ENCODE results near the gene LYL1. TPM values are rescaled to one million over a fixed set of nuclear protein-coding genes. Genes with fewer than 3 reads are reported as not detected.

Gene LYL1
- total and polyA plus RNA-seq, 8 donors = 5.3 to 32.9 (median 9.9) TPM

GRCh38 chr19:13133241-13133870 is 30.7 kb upstream of the LYL1 start:
- ATAC-seq (no peak), DNase-seq (no peak)
- TF ChIP-seq, protein P1, sequence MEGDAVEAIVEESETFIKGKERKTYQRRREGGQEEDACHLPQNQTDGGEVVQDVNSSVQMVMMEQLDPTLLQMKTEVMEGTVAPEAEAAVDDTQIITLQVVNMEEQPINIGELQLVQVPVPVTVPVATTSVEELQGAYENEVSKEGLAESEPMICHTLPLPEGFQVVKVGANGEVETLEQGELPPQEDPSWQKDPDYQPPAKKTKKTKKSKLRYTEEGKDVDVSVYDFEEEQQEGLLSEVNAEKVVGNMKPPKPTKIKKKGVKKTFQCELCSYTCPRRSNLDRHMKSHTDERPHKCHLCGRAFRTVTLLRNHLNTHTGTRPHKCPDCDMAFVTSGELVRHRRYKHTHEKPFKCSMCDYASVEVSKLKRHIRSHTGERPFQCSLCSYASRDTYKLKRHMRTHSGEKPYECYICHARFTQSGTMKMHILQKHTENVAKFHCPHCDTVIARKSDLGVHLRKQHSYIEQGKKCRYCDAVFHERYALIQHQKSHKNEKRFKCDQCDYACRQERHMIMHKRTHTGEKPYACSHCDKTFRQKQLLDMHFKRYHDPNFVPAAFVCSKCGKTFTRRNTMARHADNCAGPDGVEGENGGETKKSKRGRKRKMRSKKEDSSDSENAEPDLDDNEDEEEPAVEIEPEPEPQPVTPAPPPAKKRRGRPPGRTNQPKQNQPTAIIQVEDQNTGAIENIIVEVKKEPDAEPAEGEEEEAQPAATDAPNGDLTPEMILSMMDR (IDR thresholded peaks at IDR 0.05) = no peak
- no peak overlapping the region for H3K4me3 ChIP-seq
- intact Hi-C loops (cut with DNase I) = no loop called here
- peaks cover 0 to 34% of the 10 kb centered on the region in 2 donors for H3K36me3 ChIP-seq
- H3K27ac ChIP-seq = peak overlapping the region; percentile 63 to 73
- no peaks in the 10 kb centered on the region for H3K9me3 ChIP-seq
- H3K27me3 ChIP-seq = no peaks in the 10 kb centered on the region
- peaks cover 0 to 29% of the 10 kb centered on the region in 2 donors for H3K4me1 ChIP-seq

GRCh38 chr19:13132471-13133180 is 30.0 kb upstream of the LYL1 start:
- Histone ChIP-seq H3K9me3 (no peaks in the 10 kb centered on the region), H3K36me3 (peaks cover 0 to 27% of the 10 kb centered on the region in 2 donors), H3K27me3 (no peaks in the 10 kb centered on the region), H3K4me1 (peaks cover 0 to 29% of the 10 kb centered on the region in 2 donors), H3K27ac (peak overlapping the region; percentile 26 to 73), H3K4me3 (no peak overlapping the region)
- intact Hi-C loops (cut with DNase I) = no loop called here
- TF ChIP-seq, protein P1 (IDR thresholded peaks at IDR 0.05) = no peak
- no peak for DNase-seq
- no peak for ATAC-seq

GRCh38 chr19:13130886-13131490 is 28.3 kb upstream of the LYL1 start:
- intact Hi-C loops (cut with DNase I) = no loop called here
- Histone ChIP-seq H3K36me3 (peaks cover 0 to 20% of the 10 kb centered on the region in 2 donors), H3K4me3 (no peak overlapping the region), H3K27me3 (no peaks in the 10 kb centered on the region), H3K27ac (no peak overlapping the region), H3K9me3 (no peaks in the 10 kb centered on the region), H3K4me1 (peaks cover 0 to 29% of the 10 kb centered on the region in 2 donors)
- no peak for ATAC-seq
- DNase-seq = no peak
- TF ChIP-seq, protein P1 (IDR thresholded peaks at IDR 0.05) = no peak

DNA sequence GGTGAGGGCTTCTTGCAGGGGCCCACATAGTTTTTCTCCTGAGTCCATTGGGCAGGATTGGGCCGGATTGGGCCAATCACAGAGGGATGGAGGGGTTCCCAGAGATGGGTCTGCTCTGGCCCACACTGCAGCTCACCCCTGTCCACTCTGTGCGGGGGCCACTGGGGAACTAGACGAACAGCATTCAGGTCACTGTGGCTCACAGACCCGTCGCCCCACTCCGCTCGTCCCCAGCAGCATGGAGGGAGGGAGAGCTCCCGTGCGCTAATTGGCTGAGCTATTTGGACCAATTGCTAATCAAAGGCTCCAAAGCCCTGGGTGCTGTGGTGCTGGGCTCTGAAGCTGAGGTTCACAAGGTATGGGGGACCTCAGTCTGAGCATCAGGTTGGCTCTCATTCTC is 26.7 kb upstream of the LYL1 start:
- TF ChIP-seq, protein P1 (IDR thresholded peaks at IDR 0.05) = no peak

GRCh38 chr19:13128583-13128982 is 25.9 kb upstream of the LYL1 start:
- ATAC-seq = peak; percentile 70
- no peaks in the 10 kb centered on the region for H3K9me3 ChIP-seq
- intact Hi-C loops (cut with DNase I) = no loop called here
- peaks cover 0 to 16% of the 10 kb centered on the region in 2 donors for H3K36me3 ChIP-seq
- H3K4me3 ChIP-seq = no peak overlapping the region
- H3K4me1 ChIP-seq = peaks cover 0 to 7% of the 10 kb centered on the region in 2 donors
- no peaks in the 10 kb centered on the region for H3K27me3 ChIP-seq
- TF ChIP-seq, protein P1 (IDR thresholded peaks at IDR 0.05) = no peak
- peak overlapping the region in 1 of 2 donors; percentile 13 for H3K27ac ChIP-seq
- DNase-seq = no peak

More for the DNA sequence above, 26.7 kb upstream of the LYL1 start:
- ATAC-seq (no peak), DNase-seq (no peak)
- peaks cover 0 to 15% of the 10 kb centered on the region in 2 donors for H3K36me3 ChIP-seq
- no peaks in the 10 kb centered on the region for H3K9me3 ChIP-seq
- no peak overlapping the region for H3K27ac ChIP-seq
- intact Hi-C loops (cut with DNase I) = no loop called here
- H3K4me1 ChIP-seq = peaks cover 0 to 14% of the 10 kb centered on the region in 2 donors
- no peak overlapping the region for H3K4me3 ChIP-seq
- no peaks in the 10 kb centered on the region for H3K27me3 ChIP-seq

Data from left lung (tissue), 10 donors.